GM12878 (cell line): Measurements from ENCODE around the gene RAPGEF6. TPM values are rescaled to one million over a fixed set of nuclear protein-coding genes. Genes with fewer than 3 reads are reported as not detected.

Source experiments
- ATAC-seq: fragments of 200-7000 bp; cut with Tn5 transposase; 3 replicates; pipeline ENCODE4 v1.9.1; 2020; ENCODE audit warnings: mild to moderate bottlenecking, moderate library complexity
- BruUV-seq: library from RNA; stranded (reverse); fragments of 400-500 nt; replicated peaks from 2 replicates; lab custom pipeline; 2021; lab: Mats Ljungman, UMichigan
- CTCF ChIA-PET: fragments of 300-600 bp; sonication (Branson Sonifier 250); formaldehyde crosslinking; extraction: SDS; loops from one replicate; lab custom pipeline; 2021; ENCODE audit warnings: inconsistent platforms; lab: Yijun Ruan, JAX
- POLR2A ChIA-PET: fragments of 350-600 bp; formaldehyde crosslinking; extraction: SDS; loops from one replicate; lab custom pipeline; 2021; ENCODE audit warnings: inconsistent platforms; lab: Charles Lee
- RAD21 ChIA-PET: fragments of 300-600 bp; sonication (Branson Sonifier 250); formaldehyde crosslinking; loops from one replicate; lab custom pipeline; 2023; ENCODE audit warnings: antibody characterized with exemption; ENCODE audit not compliant: unreplicated experiment; lab: Charles Lee
- SMC1A ChIA-PET: fragments of 300-600 bp; sonication (Branson Sonifier 250); formaldehyde crosslinking; loops from one replicate; lab custom pipeline; 2023; ENCODE audit not compliant: unreplicated experiment, uncharacterized antibody; lab: Charles Lee
- DNase-seq: peaks from one replicate; pipeline ENCODE4 v3.0.0-alpha.2; 2011; ENCODE audit warnings: low read depth, low spot score
- FAIRE-seq: peaks from 3 replicates; lab custom pipeline; 2011; peaks lifted over from hg19 to GRCh38; lab: Jason Lieb, UNC
- H2AFZ ChIP-seq: 2 replicates; pipeline ENCODE4 v1.6.0; 2011; ENCODE audit warnings: low read depth, low read length, control low read depth; ENCODE audit not compliant: control insufficient read depth
- H3K27ac ChIP-seq: 2 replicates; pipeline ENCODE4 v1.5.1; 2011; ENCODE audit warnings: control low read depth; ENCODE audit not compliant: control insufficient read depth, insufficient read depth
- H3K27me3 ChIP-seq, 2 experiments: replicated peaks in 1 of 2; 2 replicates each; pipeline versions ENCODE4 v1.6.0 to v1.6.1; 2011; ENCODE audit warnings: low read length in 1 of 2; ENCODE audit not compliant: control insufficient read depth in 2 of 2, insufficient read depth in 2 of 2
- H3K36me3 ChIP-seq, 2 experiments: 2 replicates each; pipeline ENCODE4 v1.5.1; 2011; ENCODE audit warnings: low read length in 1 of 2; ENCODE audit not compliant: control insufficient read depth in 2 of 2, insufficient read depth in 2 of 2
- H3K4me1 ChIP-seq: 2 replicates; pipeline ENCODE4 v1.6.1; 2011; ENCODE audit warnings: mild to moderate bottlenecking, low read length, moderate library complexity, mixed read lengths; ENCODE audit not compliant: control insufficient read depth, insufficient read depth
- H3K4me2 ChIP-seq: 2 replicates; pipeline ENCODE4 v1.6.0; 2011; ENCODE audit warnings: control low read depth; ENCODE audit not compliant: control insufficient read depth, insufficient read depth
- H3K4me3 ChIP-seq: fragments of 200-600 bp; sonication (generic); 2 replicates; pipeline ENCODE4 v1.5.1; 2016
- H3K79me2 ChIP-seq: 2 replicates; pipeline ENCODE4 v1.6.0; 2011; ENCODE audit warnings: low read length; ENCODE audit not compliant: control insufficient read depth, insufficient read depth
- H3K9ac ChIP-seq: 2 replicates; pipeline ENCODE4 v1.8.0; 2011; ENCODE audit warnings: low read length, control low read depth, mixed read lengths; ENCODE audit not compliant: control insufficient read depth, insufficient read depth
- H3K9me3 ChIP-seq: replicated peaks from 3 replicates; pipeline ENCODE4 v1.5.1; 2011; ENCODE audit warnings: mild to moderate bottlenecking, low read length; ENCODE audit not compliant: control insufficient read depth, insufficient read depth
- H4K20me1 ChIP-seq: 2 replicates; pipeline ENCODE4 v1.6.0; 2011; ENCODE audit not compliant: control insufficient read depth, insufficient read depth
- CBX3 ChIP-seq: fragments of 200-600 bp; sonication (generic); IDR thresholded peaks from 2 replicates; pipeline ENCODE4 v1.6.1; 2016; ENCODE audit warnings: low read depth, borderline replicate concordance
- IRF4 ChIP-seq: IDR thresholded peaks from 2 replicates; pipeline ENCODE4 v1.6.1; 2011; ENCODE audit warnings: low read depth, low read length
- JUNB ChIP-seq: IDR thresholded peaks from 2 replicates; pipeline ENCODE4 v1.6.1; 2016; ENCODE audit warnings: antibody characterized with exemption, mild to moderate bottlenecking
- LARP7 ChIP-seq: fragments of 450-650 bp; IDR thresholded peaks from 2 replicates; pipeline ENCODE4 v1.6.1; 2017; ENCODE audit warnings: mild to moderate bottlenecking
- MEF2A ChIP-seq: IDR thresholded peaks from 2 replicates; pipeline ENCODE4 v1.6.1; 2011; ENCODE audit warnings: low read depth, mild to moderate bottlenecking, low read length, moderate library complexity; ENCODE audit not compliant: insufficient read depth
- MXI1 ChIP-seq: fragments of 150-350 bp; IDR thresholded peaks from 2 replicates; pipeline ENCODE4 v1.6.1; 2011; ENCODE audit warnings: low read depth, mild to moderate bottlenecking, inconsistent platforms, low read length, improper control_type of control experiment
- RCOR1 ChIP-seq: conservative IDR thresholded peaks from 2 replicates; pipeline ENCODE4 v1.6.1; 2012; ENCODE audit warnings: low read depth, low read length, improper control_type of control experiment
- RELA ChIP-seq: fragments of 450-650 bp; IDR thresholded peaks from 2 replicates; pipeline ENCODE4 v1.8.0; 2014; ENCODE audit warnings: borderline replicate concordance; ENCODE audit not compliant: partially characterized antibody
- SMAD5 ChIP-seq: IDR thresholded peaks from 2 replicates; pipeline ENCODE4 v1.6.1; 2016; ENCODE audit warnings: antibody characterized with exemption, low read depth
- SP1 ChIP-seq: IDR thresholded peaks from one replicate; pipeline ENCODE4 v1.6.1; 2011; ENCODE audit warnings: low read depth, low read length
- SPI1 ChIP-seq: IDR thresholded peaks from 2 replicates; pipeline ENCODE4 v1.6.1; 2011; ENCODE audit warnings: low read depth, mild to moderate bottlenecking, low read length, moderate library complexity, borderline replicate concordance; ENCODE audit not compliant: insufficient read depth
- SREBF1 ChIP-seq: IDR thresholded peaks from 2 replicates; pipeline ENCODE4 v1.6.1; 2012; ENCODE audit warnings: mild to moderate bottlenecking, low read length
- STAT1 ChIP-seq: fragments of 450-650 bp; conservative IDR thresholded peaks from 2 replicates; pipeline ENCODE4 v1.6.1; 2014; ENCODE audit warnings: antibody characterized with exemption, mild to moderate bottlenecking
- YBX1 ChIP-seq: fragments of 450-650 bp; IDR thresholded peaks from 2 replicates; pipeline ENCODE4 v1.6.1; 2016; ENCODE audit warnings: antibody characterized with exemption
- WGBS: methylation state at CpG from one replicate; pipeline ENCODE4 v1.1.6; 2016; ENCODE audit warnings: low lambda C conversion rate; ENCODE audit not compliant: insufficient replicate concordance, insufficient coverage; ENCODE audit errors: missing lambda C conversion rate; 5-methylcytosine and 5-hydroxymethylcytosine counted together
- in situ Hi-C: fragments of 300-500 bp; cut with MboI; formaldehyde crosslinking; loops from 9 replicates; pipeline ENCODE4 v1.14.3; 2018; ENCODE audit warnings: mixed read lengths
- intact Hi-C: fragments of 100-400 bp; cut with micrococcal nuclease; formaldehyde crosslinking; loops from one replicate; pipeline ENCODE4 v1.14.2; 2022; ENCODE audit not compliant: unreplicated experiment
- polyA plus RNA-seq, 11 experiments: library from polyadenylated mRNA; depleted of rRNA in 4 of 11; unstranded in 6 of 11; stranded (reverse) in 5 of 11; fragments of >200 nt; fragmentation: Nextera tagmentation in 4 of 11; fragmentation: Illumina TruSeq in 1 of 11; extraction: Ambion mirVana in 4 of 11; extraction: Trizol in 1 of 11; gene quantifications; 1 replicate in 1 of 11; 2 replicates in 10 of 11; pipeline versions ENCODE4 v1.2.1 to v1.2.3, GENCODE V29; 2011 to 2016; ENCODE audit warnings: inconsistent platforms in 2 of 11, missing spikeins in 2 of 11, low read depth in 1 of 11
- total RNA-seq, 4 experiments: library from RNA; depleted of rRNA in 3 of 4; stranded (reverse); fragments of >200 nt in 3 of 4; fragmentation: Illumina TruSeq in 1 of 4; extraction: Trizol in 1 of 4; gene quantifications; 2 replicates each; pipeline versions ENCODE4 v1.2.1 to v1.2.3, GENCODE V29; 2013 to 2021
- TF ChIP-seq, protein P1 (sequence below): IDR thresholded peaks from 2 replicates; pipeline ENCODE4 v1.6.1; 2012; ENCODE audit warnings: low read length, inconsistent platforms

The RAPGEF6 gene
- total and polyA plus RNA-seq, 10 of the 15 experiments (the other 5 are each of a cell fraction or from before 2014, with no cell fraction given) = 2.9 to 24.0 (median 14.2) TPM

DNA sequence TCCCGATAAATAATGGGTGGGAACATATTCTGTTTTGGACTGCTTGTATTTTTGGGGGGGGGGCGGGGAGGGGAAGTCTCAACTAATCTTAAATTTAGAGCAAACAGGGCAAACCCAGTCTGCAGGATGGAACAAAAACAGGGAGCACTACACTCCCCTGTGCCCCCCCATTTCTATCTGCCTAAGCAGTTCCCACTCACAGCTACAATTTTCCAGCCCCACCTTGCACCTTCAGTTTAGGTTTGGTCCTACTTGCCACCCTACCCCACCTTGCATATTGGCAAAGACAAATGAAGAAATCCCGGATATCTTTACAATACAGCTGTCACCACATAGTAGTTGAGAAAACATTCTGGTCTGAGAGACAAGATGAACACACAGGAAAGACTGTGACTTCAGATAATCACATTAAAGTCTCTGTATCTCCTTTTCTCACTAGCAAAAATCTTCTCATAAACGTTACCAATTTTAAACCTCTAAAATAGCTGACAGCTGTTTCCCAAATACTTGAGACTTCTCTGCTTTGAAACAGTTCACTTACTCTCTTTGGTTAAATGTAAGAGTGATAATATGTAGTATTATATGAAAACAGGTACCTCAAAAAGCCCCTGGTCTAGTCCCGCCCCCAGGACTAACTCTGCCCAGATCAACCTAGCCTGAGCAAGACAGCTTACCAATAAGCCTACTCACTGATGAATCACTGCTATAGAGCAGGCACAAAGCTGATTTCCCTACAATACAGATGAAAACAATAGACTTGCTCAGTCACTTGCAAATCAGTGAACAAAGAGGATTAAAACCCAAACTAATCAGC is 5.2 kb upstream of the RAPGEF6 start:
- BruUV-seq = no TSS peak
- peak overlapping the region; percentile 17; the same call in 1 of the 2 replicates for H3K9ac ChIP-seq
- no peak for TF ChIP-seq RCOR1
- TF ChIP-seq CBX3 = no peak
- TF ChIP-seq, all 136 proteins: peak for 0
- intact Hi-C loops = no loop called here
- Histone ChIP-seq H4K20me1 (no peaks in the 10 kb centered on the region), H3K36me3 (peaks cover 0 to 4% of the 10 kb centered on the region in 2 experiments; a peak in 1 of 4 replicates), H2AFZ (peak overlapping the region; percentile 15), H3K4me3 (no peak overlapping the region), H3K9me3 (no peaks in the 10 kb centered on the region), H3K79me2 (no peaks in the 10 kb centered on the region; the same call in 1 of the 2 replicates), H3K27me3 (no peaks in the 10 kb centered on the region), H3K4me1 (peaks cover 26% of the 10 kb centered on the region), H3K27ac (peak overlapping the region; percentile 57), H3K4me2 (peak overlapping the region; percentile 4; the same call in 1 of the 2 replicates)
- ChIA-PET CTCF (interaction anchor here (1.0 to 3.6 kb wide), 4 partner anchors 11 to 151 kb away, joined by 3 to 13 read pairs (median 4); no protein-coding TSS in a partner anchor), POLR2A (interaction anchor here (0.5 to 1.5 kb wide), 7 partner anchors 8 to 199 kb away, joined by 3 to 5 read pairs (median 4); no protein-coding TSS in a partner anchor), RAD21 (interaction anchor here (0.8 to 1.6 kb wide), 4 partner anchors 8 to 368 kb away, joined by 3 to 5 read pairs (median 4); no protein-coding TSS in a partner anchor), SMC1A (interaction anchor here (0.6 to 2.8 kb wide), 8 partner anchors 8 to 367 kb away, joined by 3 to 12 read pairs (median 4); no protein-coding TSS in a partner anchor)
- FAIRE-seq (no peak), ATAC-seq (peak; percentile 74), DNase-seq (no peak)
- in situ Hi-C loops = no loop called here
- WGBS = 32% methylated on average over 5 of the region's 5 CpGs

DNA sequence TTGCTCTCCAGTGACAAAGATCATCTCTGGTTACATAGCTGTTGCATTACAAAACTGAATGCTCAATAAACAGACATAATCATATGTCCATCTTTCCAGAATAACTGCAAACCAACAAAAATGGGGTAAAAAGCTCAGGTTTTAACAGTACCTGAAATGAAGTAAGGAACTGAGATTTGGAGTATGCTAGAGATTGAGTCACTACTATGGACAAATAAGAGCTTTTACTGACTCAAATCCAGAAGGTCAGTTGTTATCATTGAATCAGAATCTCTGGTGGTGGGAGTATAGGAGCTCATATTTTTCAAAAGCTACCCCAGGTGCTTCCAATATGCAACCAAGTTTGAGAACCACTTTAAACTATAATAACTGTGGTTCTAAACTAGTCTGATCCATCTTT is 4.1 kb upstream of the RAPGEF6 start:
- H3K4me2 ChIP-seq = no peak overlapping the region
- FAIRE-seq = no peak
- peaks cover 26% of the 10 kb centered on the region for H3K4me1 ChIP-seq
- POLR2A ChIA-PET = interaction anchor here (0.9 to 1.5 kb wide), 3 partner anchors 11 to 44 kb away, joined by 4 to 5 read pairs (median 4); no protein-coding TSS in a partner anchor
- BruUV-seq = no TSS peak
- no peak overlapping the region; the same call in 1 of the 2 replicates for H2AFZ ChIP-seq
- H3K79me2 ChIP-seq = peaks cover 9% of the 10 kb centered on the region
- RAD21 ChIA-PET = interaction anchor here (1.1 to 2.6 kb wide), 2 partner anchors 8 to 44 kb away, joined by 3 to 10 read pairs; no protein-coding TSS in a partner anchor
- no peak overlapping the region for H3K9ac ChIP-seq
- in situ Hi-C loops = no loop called here
- H3K36me3 ChIP-seq = no peaks in the 10 kb centered on the region; a peak in 1 of 4 replicates
- H3K4me3 ChIP-seq = no peak overlapping the region
- ATAC-seq = no peak
- TF ChIP-seq JUNB (peak; percentile 83), SPI1 (peak; percentile 49; the same call in 1 of the 2 replicates), RELA (no peak), SP1 (no peak), IRF4 (0 out of 2 replicates have a peak, but pooled peaks have one; percentile 20), MEF2A (0 out of 2 replicates have a peak, but pooled peaks have one; percentile 52), MXI1 (no peak), STAT1 (no peak), SMAD5 (no peak), LARP7 (no peak), YBX1 (no peak), SREBF1 (no peak)
- TF ChIP-seq, protein P1, sequence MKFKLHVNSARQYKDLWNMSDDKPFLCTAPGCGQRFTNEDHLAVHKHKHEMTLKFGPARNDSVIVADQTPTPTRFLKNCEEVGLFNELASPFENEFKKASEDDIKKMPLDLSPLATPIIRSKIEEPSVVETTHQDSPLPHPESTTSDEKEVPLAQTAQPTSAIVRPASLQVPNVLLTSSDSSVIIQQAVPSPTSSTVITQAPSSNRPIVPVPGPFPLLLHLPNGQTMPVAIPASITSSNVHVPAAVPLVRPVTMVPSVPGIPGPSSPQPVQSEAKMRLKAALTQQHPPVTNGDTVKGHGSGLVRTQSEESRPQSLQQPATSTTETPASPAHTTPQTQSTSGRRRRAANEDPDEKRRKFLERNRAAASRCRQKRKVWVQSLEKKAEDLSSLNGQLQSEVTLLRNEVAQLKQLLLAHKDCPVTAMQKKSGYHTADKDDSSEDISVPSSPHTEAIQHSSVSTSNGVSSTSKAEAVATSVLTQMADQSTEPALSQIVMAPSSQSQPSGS = 0 out of 2 replicates have a peak, but pooled peaks have one; percentile 29
- intact Hi-C loops = loop anchor here (5.0 kb wide), 1 partner anchor 467 kb away; the partner anchor contains the start of gene LYRM7
- CTCF ChIA-PET = interaction anchor here (0.6 to 3.6 kb wide), 4 partner anchors 12 to 150 kb away, joined by 3 to 13 read pairs (median 4); no protein-coding TSS in a partner anchor
- no peaks in the 10 kb centered on the region for H3K9me3 ChIP-seq
- no peak overlapping the region for H3K27ac ChIP-seq
- H4K20me1 ChIP-seq = no peaks in the 10 kb centered on the region
- DNase-seq = no peak
- no peaks in the 10 kb centered on the region for H3K27me3 ChIP-seq
- SMC1A ChIA-PET = interaction anchor here (0.8 to 2.8 kb wide), 6 partner anchors 9 to 369 kb away, joined by 3 to 12 read pairs (median 6); no protein-coding TSS in a partner anchor
